ENCODE results near the gene GPRIN3. TPM values are rescaled to one million over a fixed set of nuclear protein-coding genes. Genes with fewer than 3 reads are reported as not detected.

Gene GPRIN3
- total RNA-seq, 1 donor from 2014 or later: 2.1 TPM

- H3K27ac ChIP-seq: no peak overlapping the region
- no peak overlapping the region for H3K4me3 ChIP-seq
- no peak for DNase-seq (ENCODE audit: low spot score in 2 of 2)
- intact Hi-C loops (cut with DNase I): no loop called here
- TF ChIP-seq CTCF (IDR thresholded peaks at IDR 0.05): no peak
- H3K9me3 ChIP-seq: no peaks in the 10 kb centered on the region
- H3K4me1 ChIP-seq: no peaks in the 10 kb centered on the region
- no peaks in the 10 kb centered on the region for H3K27me3 ChIP-seq
- no peaks in the 10 kb centered on the region for H3K36me3 ChIP-seq
Measured at GRCh38 chr4:89216866-89217265, 90.7 kb downstream of the GPRIN3 start.

- no peak for DNase-seq (ENCODE audit: low spot score in 2 of 2)
Measured at GRCh38 chr4:89216422-89216821, 91.2 kb downstream of the GPRIN3 start.

GRCh38 chr4:89215736-89216135 lies 91.9 kb downstream of the GPRIN3 start:
- Histone ChIP-seq H3K27me3 (no peaks in the 10 kb centered on the region), H3K4me1 (no peaks in the 10 kb centered on the region), H3K36me3 (no peaks in the 10 kb centered on the region), H3K4me3 (no peak overlapping the region), H3K9me3 (no peaks in the 10 kb centered on the region), H3K27ac (no peak overlapping the region)
- no peak for DNase-seq (ENCODE audit: low spot score in 2 of 2)
- intact Hi-C loops (cut with DNase I): no loop called here
- no peak for TF ChIP-seq CTCF (IDR thresholded peaks at IDR 0.05)

More at GRCh38 chr4:89216422-89216821, 91.2 kb downstream of the GPRIN3 start:
- Histone ChIP-seq H3K9me3 (no peaks in the 10 kb centered on the region), H3K27me3 (no peaks in the 10 kb centered on the region), H3K4me3 (no peak overlapping the region), H3K27ac (no peak overlapping the region), H3K4me1 (no peaks in the 10 kb centered on the region), H3K36me3 (no peaks in the 10 kb centered on the region)
- TF ChIP-seq CTCF (IDR thresholded peaks at IDR 0.05): no peak
- intact Hi-C loops (cut with DNase I): no loop called here

GRCh38 chr4:89214308-89214707 lies 93.3 kb downstream of the GPRIN3 start:
- Histone ChIP-seq H3K9me3 (no peaks in the 10 kb centered on the region), H3K4me3 (no peak overlapping the region), H3K27me3 (no peaks in the 10 kb centered on the region), H3K36me3 (no peaks in the 10 kb centered on the region), H3K4me1 (no peaks in the 10 kb centered on the region), H3K27ac (no peak overlapping the region)
- DNase-seq (ENCODE audit: low spot score in 2 of 2): no peak
- intact Hi-C loops (cut with DNase I): no loop called here
- TF ChIP-seq CTCF (IDR thresholded peaks at IDR 0.05): no peak

- DNase-seq (ENCODE audit: low spot score in 2 of 2): no peak
- Histone ChIP-seq H3K4me3 (no peak overlapping the region), H3K9me3 (no peaks in the 10 kb centered on the region), H3K4me1 (no peaks in the 10 kb centered on the region), H3K36me3 (no peaks in the 10 kb centered on the region), H3K27me3 (no peaks in the 10 kb centered on the region), H3K27ac (no peak overlapping the region)
- intact Hi-C loops (cut with DNase I): no loop called here
- TF ChIP-seq CTCF (IDR thresholded peaks at IDR 0.05): no peak
Measured at GRCh38 chr4:89213382-89213701, 94.3 kb downstream of the GPRIN3 start.

GRCh38 chr4:89212666-89213381 lies 94.8 kb downstream of the GPRIN3 start:
- no peak for TF ChIP-seq CTCF (IDR thresholded peaks at IDR 0.05)
- no peaks in the 10 kb centered on the region for H3K36me3 ChIP-seq
- no peaks in the 10 kb centered on the region for H3K27me3 ChIP-seq
- no peaks in the 10 kb centered on the region for H3K4me1 ChIP-seq
- H3K4me3 ChIP-seq: no peak overlapping the region
- no peaks in the 10 kb centered on the region for H3K9me3 ChIP-seq
- intact Hi-C loops (cut with DNase I): no loop called here
- no peak for DNase-seq (ENCODE audit: low spot score in 2 of 2)
- no peak overlapping the region for H3K27ac ChIP-seq

All from ascending aorta (tissue), 2 donors.